HEK293T (cell line): ENCODE results near the gene TNFRSF25.

Source experiments
- CTCF ChIA-PET: fragments of 350-600 bp; formaldehyde crosslinking; extraction: SDS; loops from one replicate; lab custom pipeline; 2021; ENCODE audit warnings: antibody characterized with exemption, inconsistent platforms; lab: Yijun Ruan, JAX
- POLR2A ChIA-PET: fragments of 350-600 bp; formaldehyde crosslinking; extraction: SDS; loops from one replicate; lab custom pipeline; 2020; ENCODE audit warnings: antibody characterized with exemption, inconsistent platforms; lab: Yijun Ruan, JAX
- DNase-seq: peaks from one replicate; pipeline ENCODE4 v3.0.0; 2012; ENCODE audit warnings: mixed read lengths; ENCODE audit errors: extremely low spot score
- ARNT ChIP-seq: fragments of 450-650 bp; IDR thresholded peaks from 2 replicates; pipeline ENCODE4 v1.6.1; 2017; ENCODE audit warnings: mild to moderate bottlenecking
- BHLHE40 ChIP-seq: fragments of 450-650 bp; IDR thresholded peaks from 2 replicates; pipeline ENCODE4 v1.6.1; 2016; ENCODE audit warnings: mild to moderate bottlenecking, moderate library complexity, borderline replicate concordance
- CTBP1 ChIP-seq: fragments of 450-650 bp; IDR thresholded peaks from 2 replicates; pipeline ENCODE4 v1.6.1; 2016; ENCODE audit warnings: borderline replicate concordance
- ELF4 ChIP-seq: fragments of 450-650 bp; IDR thresholded peaks from 2 replicates; pipeline ENCODE4 v1.6.1; 2017; ENCODE audit warnings: antibody characterized with exemption
- FOXA1 ChIP-seq: fragments of 450-650 bp; IDR thresholded peaks from 2 replicates; pipeline ENCODE4 v1.6.1; 2016; ENCODE audit warnings: mild to moderate bottlenecking
- FOXK2 ChIP-seq: fragments of 450-650 bp; IDR thresholded peaks from 2 replicates; pipeline ENCODE4 v1.6.1; 2016; ENCODE audit warnings: mild to moderate bottlenecking
- FOXM1 ChIP-seq: fragments of 450-650 bp; IDR thresholded peaks from 2 replicates; pipeline ENCODE4 v1.6.1; 2017; ENCODE audit warnings: mild to moderate bottlenecking, borderline replicate concordance
- HDGF ChIP-seq: fragments of 450-650 bp; IDR thresholded peaks from 2 replicates; pipeline ENCODE4 v1.6.1; 2017; ENCODE audit warnings: antibody characterized with exemption, borderline replicate concordance
- L3MBTL2 ChIP-seq: fragments of 450-650 bp; conservative IDR thresholded peaks from 2 replicates; pipeline ENCODE4 v1.6.1; 2016; ENCODE audit warnings: mild to moderate bottlenecking
- LEF1 ChIP-seq: fragments of 450-650 bp; IDR thresholded peaks from 2 replicates; pipeline ENCODE4 v1.6.1; 2017; ENCODE audit warnings: mild to moderate bottlenecking, borderline replicate concordance
- NFRKB ChIP-seq: fragments of 450-650 bp; IDR thresholded peaks from 2 replicates; pipeline ENCODE4 v1.6.1; 2016; ENCODE audit warnings: mild to moderate bottlenecking, moderate library complexity
- PKNOX1 ChIP-seq: fragments of 450-650 bp; IDR thresholded peaks from 2 replicates; pipeline ENCODE4 v1.6.1; 2016
- SP1 ChIP-seq: fragments of 450-650 bp; IDR thresholded peaks from 2 replicates; pipeline ENCODE4 v1.6.1; 2017
- SUZ12 ChIP-seq: fragments of 450-650 bp; IDR thresholded peaks from 2 replicates; pipeline ENCODE4 v1.6.1; 2016; ENCODE audit warnings: mild to moderate bottlenecking
- TARDBP ChIP-seq: fragments of 450-650 bp; IDR thresholded peaks from 2 replicates; pipeline ENCODE4 v1.6.1; 2016
- ZNF384 ChIP-seq: fragments of 450-650 bp; IDR thresholded peaks from 2 replicates; pipeline ENCODE4 v1.6.1; 2016

The TNFRSF25 gene

GRCh38 chr1:6424000-6424565 lies 41.9 kb downstream of the TNFRSF25 start:
- TF ChIP-seq LEF1, result no peak
- no peak for TF ChIP-seq BHLHE40
- TF ChIP-seq ZNF384, result no peak
- no peak for TF ChIP-seq PKNOX1
- no peak for TF ChIP-seq NFRKB
- no peak for TF ChIP-seq CTBP1
- no peak for TF ChIP-seq ELF4
- TF ChIP-seq ARNT, result no peak
- TF ChIP-seq SUZ12, result no peak
- no peak for TF ChIP-seq TARDBP
- no peak for TF ChIP-seq FOXA1
- no peak for TF ChIP-seq SP1
- no peak for TF ChIP-seq FOXM1
- no peak for TF ChIP-seq HDGF
- TF ChIP-seq L3MBTL2, result no peak
- no peak for TF ChIP-seq FOXK2
- DNase-seq, result no peak
- ChIA-PET CTCF (interaction anchor here (0.6 to 3.4 kb wide), 14 partner anchors 8 to 227 kb away, joined by 3 to 37 read pairs (median 4); partner anchors contain the start of gene NOL9), POLR2A (no interaction called here)

- DNase-seq, result peak; percentile 78
- CTCF ChIA-PET, result interaction anchor here (0.6 to 3.4 kb wide), 20 partner anchors 9 to 1460 kb away, joined by 3 to 37 read pairs (median 4); partner anchors contain the start of genes NOL9, PLEKHG5 and RNF207
- POLR2A ChIA-PET, result no interaction called here
- no peak for TF ChIP-seq LEF1
- no peak for TF ChIP-seq HDGF
- TF ChIP-seq SP1, result no peak
These were observed 42.5 kb downstream of the TNFRSF25 start for GRCh38 chr1:6423321-6423999.

- POLR2A ChIA-PET, result no interaction called here
- CTCF ChIA-PET, result interaction anchor here (1.0 to 3.4 kb wide), 5 partner anchors 8 to 217 kb away, joined by 3 to 37 read pairs (median 4); no protein-coding TSS in a partner anchor
- TF ChIP-seq FOXK2, result no peak
- TF ChIP-seq TARDBP, result no peak
- no peak for TF ChIP-seq CTBP1
- no peak for TF ChIP-seq L3MBTL2
- TF ChIP-seq FOXA1, result no peak
- TF ChIP-seq NFRKB, result no peak
- no peak for TF ChIP-seq ELF4
- TF ChIP-seq BHLHE40, result no peak
- TF ChIP-seq ZNF384, result no peak
- no peak for TF ChIP-seq SP1
- TF ChIP-seq HDGF, result no peak
- no peak for TF ChIP-seq SUZ12
- TF ChIP-seq LEF1, result no peak
- TF ChIP-seq FOXM1, result no peak
- no peak for TF ChIP-seq PKNOX1
- no peak for TF ChIP-seq ARNT
- no peak for DNase-seq
These were observed 44.7 kb downstream of the TNFRSF25 start for GRCh38 chr1:6421266-6421665.

GRCh38 chr1:6420454-6421042 lies 45.4 kb downstream of the TNFRSF25 start:
- POLR2A ChIA-PET, result interaction anchor here (1.0 kb wide), 1 partner anchor 70 kb away, joined by 3 read pairs; the partner anchor contains the start of gene PLEKHG5
- CTCF ChIA-PET, result interaction anchor here (0.7 to 3.4 kb wide), 6 partner anchors 7 to 216 kb away, joined by 4 to 37 read pairs (median 4); no protein-coding TSS in a partner anchor
- no peak for DNase-seq
- TF ChIP-seq TARDBP (no peak), BHLHE40 (no peak), SP1 (no peak), PKNOX1 (no peak), NFRKB (no peak), FOXK2 (no peak), LEF1 (no peak), ZNF384 (no peak), FOXA1 (no peak), ELF4 (no peak), ARNT (no peak), CTBP1 (no peak), SUZ12 (no peak), L3MBTL2 (no peak)

GRCh38 chr1:6419804-6420453 lies 46.0 kb downstream of the TNFRSF25 start, which contains the start of gene HES2:
HES2 (minus strand) TSS chr1:6419919; CDS start chr1:6419820, 99 bp downstream.
- CTCF ChIA-PET, result interaction anchor here (0.6 to 2.1 kb wide), 5 partner anchors 12 to 221 kb away, joined by 3 to 7 read pairs (median 4); no protein-coding TSS in a partner anchor
- no peak for DNase-seq
- POLR2A ChIA-PET, result interaction anchor here (1.0 kb wide), 1 partner anchor 71 kb away, joined by 3 read pairs; the partner anchor contains the start of gene PLEKHG5
- TF ChIP-seq ZNF384, result no peak
- TF ChIP-seq TARDBP, result no peak
- TF ChIP-seq FOXA1, result no peak
- no peak for TF ChIP-seq FOXM1
- no peak for TF ChIP-seq ELF4
- no peak for TF ChIP-seq NFRKB
- TF ChIP-seq L3MBTL2, result no peak
- TF ChIP-seq PKNOX1, result no peak
- no peak for TF ChIP-seq HDGF
- no peak for TF ChIP-seq FOXK2
- no peak for TF ChIP-seq SUZ12
- no peak for TF ChIP-seq SP1
- TF ChIP-seq CTBP1, result no peak
- no peak for TF ChIP-seq LEF1
